Colonic mucosa (tissue), 4 donors: ENCODE measurements around the gene FMN1. TPM values are rescaled to one million over a fixed set of nuclear protein-coding genes. Genes with fewer than 3 reads are reported as not detected.

Experiments
- DNase-seq: peaks from one replicate; pipeline ENCODE4 v3.0.0-alpha.2; 2020
- H3K27ac ChIP-seq: fragments of 200-600 bp; one replicate; pipeline ENCODE4 v1.8.0; 2021
- H3K27me3 ChIP-seq: fragments of 200-600 bp; one replicate; pipeline ENCODE4 v1.8.0; 2021
- H3K36me3 ChIP-seq: fragments of 200-600 bp; one replicate; pipeline ENCODE4 v1.8.0; 2021
- H3K4me1 ChIP-seq: fragments of 200-600 bp; one replicate; pipeline ENCODE4 v1.8.0; 2021; ENCODE audit warnings: mild to moderate bottlenecking
- H3K4me3 ChIP-seq: fragments of 200-600 bp; one replicate; pipeline ENCODE4 v1.8.0; 2021
- H3K9ac ChIP-seq, 2 donors: one replicate each; pipeline ENCODE4 v1.7.0; 2013; ENCODE audit warnings: control low read depth in 2 of 2, low read depth in 2 of 2, low read length in 2 of 2
- H3K9me3 ChIP-seq: fragments of 200-600 bp; one replicate; pipeline ENCODE4 v1.8.0; 2021
- intact Hi-C: fragments of 100-400 bp; cut with DNase I; formaldehyde crosslinking; loops from one replicate; pipeline ENCODE4 v1.14.1; 2022
- total RNA-seq, 2 donors: library from RNA; stranded (reverse); fragmentation: NEBNext Ultra II Directional in 1 of 2; extraction: Animal tissue kit (Norgen Biotek cat#: 25700) in 1 of 2; gene quantifications; one replicate each; pipeline ENCODE4 v1.2.1, GENCODE V29; 2021
- TF ChIP-seq, protein P1 (sequence below): fragments of 200-600 bp; IDR thresholded peaks from one replicate; pipeline ENCODE4 v1.8.0; 2022; ENCODE audit warnings: antibody characterized with exemption, mild to moderate bottlenecking
- donor health status: healthy.
- donor health status: DM: no; HTN: no; CAD: no.
- donor health status: DM: no; HTN: no; CAD: no.

The FMN1 gene
- total RNA-seq, 2 donors from 2014 or later = 23.5 to 32.0 TPM

- TF ChIP-seq, protein P1, sequence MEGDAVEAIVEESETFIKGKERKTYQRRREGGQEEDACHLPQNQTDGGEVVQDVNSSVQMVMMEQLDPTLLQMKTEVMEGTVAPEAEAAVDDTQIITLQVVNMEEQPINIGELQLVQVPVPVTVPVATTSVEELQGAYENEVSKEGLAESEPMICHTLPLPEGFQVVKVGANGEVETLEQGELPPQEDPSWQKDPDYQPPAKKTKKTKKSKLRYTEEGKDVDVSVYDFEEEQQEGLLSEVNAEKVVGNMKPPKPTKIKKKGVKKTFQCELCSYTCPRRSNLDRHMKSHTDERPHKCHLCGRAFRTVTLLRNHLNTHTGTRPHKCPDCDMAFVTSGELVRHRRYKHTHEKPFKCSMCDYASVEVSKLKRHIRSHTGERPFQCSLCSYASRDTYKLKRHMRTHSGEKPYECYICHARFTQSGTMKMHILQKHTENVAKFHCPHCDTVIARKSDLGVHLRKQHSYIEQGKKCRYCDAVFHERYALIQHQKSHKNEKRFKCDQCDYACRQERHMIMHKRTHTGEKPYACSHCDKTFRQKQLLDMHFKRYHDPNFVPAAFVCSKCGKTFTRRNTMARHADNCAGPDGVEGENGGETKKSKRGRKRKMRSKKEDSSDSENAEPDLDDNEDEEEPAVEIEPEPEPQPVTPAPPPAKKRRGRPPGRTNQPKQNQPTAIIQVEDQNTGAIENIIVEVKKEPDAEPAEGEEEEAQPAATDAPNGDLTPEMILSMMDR = no peak
- intact Hi-C loops = no loop called here
- Histone ChIP-seq H3K4me1 (no peaks in the 10 kb centered on the region), H3K27ac (no peak overlapping the region), H3K4me3 (no peak overlapping the region), H3K9ac (no peak overlapping the region), H3K9me3 (no peaks in the 10 kb centered on the region), H3K27me3 (no peaks in the 10 kb centered on the region), H3K36me3 (no peaks in the 10 kb centered on the region)
- DNase-seq = no peak
These were observed 301.1 kb downstream of the FMN1 start for GRCh38 chr15:32893421-32893820.

DNA sequence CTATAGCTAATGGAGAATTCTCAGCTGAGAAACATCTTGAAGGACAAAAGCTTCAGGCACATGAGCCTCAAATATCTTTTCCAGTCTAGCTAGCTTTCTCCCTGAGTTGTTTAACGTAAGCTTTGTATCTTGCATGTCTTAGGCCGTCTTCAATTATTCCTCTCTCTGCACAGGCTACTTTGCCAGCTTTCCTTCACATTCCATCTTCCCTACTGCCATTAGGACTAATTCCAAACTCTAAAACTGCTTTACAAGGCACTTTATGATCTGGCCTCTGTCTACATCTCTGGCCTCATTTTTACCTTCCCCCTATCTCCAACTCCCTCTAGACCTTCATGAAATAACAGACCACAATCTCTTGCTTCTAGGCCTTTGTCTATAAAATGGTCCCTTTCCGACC, 305.3 kb downstream of the FMN1 start:
- Histone ChIP-seq H3K36me3 (no peaks in the 10 kb centered on the region), H3K27me3 (no peaks in the 10 kb centered on the region), H3K4me1 (no peaks in the 10 kb centered on the region), H3K9ac (no peak overlapping the region), H3K4me3 (no peak overlapping the region), H3K27ac (no peak overlapping the region), H3K9me3 (no peaks in the 10 kb centered on the region)
- no peak for DNase-seq
- intact Hi-C loops = no loop called here
- TF ChIP-seq, protein P1 = no peak

DNA sequence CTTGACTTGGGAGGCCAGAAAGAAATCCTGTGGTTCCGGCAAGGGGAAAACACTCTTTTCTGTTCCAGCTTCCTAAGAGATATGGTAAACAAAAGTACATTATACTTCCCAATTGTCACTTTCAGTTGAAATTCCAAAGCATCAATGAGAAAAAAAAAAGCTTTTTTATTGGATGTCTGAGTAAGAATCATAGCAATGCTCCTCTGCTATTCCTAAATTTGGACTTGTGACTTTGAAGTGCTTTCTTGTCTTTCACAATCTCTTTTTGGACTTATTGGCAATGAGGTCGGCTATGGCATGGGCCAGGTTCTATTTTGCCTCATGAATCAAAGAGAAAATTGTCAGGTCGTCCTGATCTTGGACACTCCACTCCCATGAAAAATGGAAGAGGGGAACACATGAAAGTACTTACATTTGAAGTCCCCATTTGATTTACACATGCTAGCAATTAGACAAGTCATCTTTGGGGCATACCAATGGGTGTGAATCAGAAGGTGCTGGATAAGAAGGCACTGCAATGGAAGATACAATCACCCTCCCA, 306.2 kb downstream of the FMN1 start:
- intact Hi-C loops = no loop called here
- Histone ChIP-seq H3K36me3 (no peaks in the 10 kb centered on the region), H3K27me3 (no peaks in the 10 kb centered on the region), H3K4me1 (no peaks in the 10 kb centered on the region), H3K9ac (no peak overlapping the region), H3K9me3 (no peaks in the 10 kb centered on the region), H3K4me3 (no peak overlapping the region), H3K27ac (no peak overlapping the region)
- TF ChIP-seq, protein P1 = no peak
- no peak for DNase-seq

- Histone ChIP-seq H3K27ac (no peak overlapping the region), H3K9ac (no peak overlapping the region), H3K27me3 (no peaks in the 10 kb centered on the region), H3K4me3 (no peak overlapping the region), H3K4me1 (no peaks in the 10 kb centered on the region), H3K9me3 (no peaks in the 10 kb centered on the region), H3K36me3 (no peaks in the 10 kb centered on the region)
- intact Hi-C loops = no loop called here
- TF ChIP-seq, protein P1 = no peak
- DNase-seq = no peak
These were observed 307.4 kb downstream of the FMN1 start for GRCh38 chr15:32887090-32887489.

DNA sequence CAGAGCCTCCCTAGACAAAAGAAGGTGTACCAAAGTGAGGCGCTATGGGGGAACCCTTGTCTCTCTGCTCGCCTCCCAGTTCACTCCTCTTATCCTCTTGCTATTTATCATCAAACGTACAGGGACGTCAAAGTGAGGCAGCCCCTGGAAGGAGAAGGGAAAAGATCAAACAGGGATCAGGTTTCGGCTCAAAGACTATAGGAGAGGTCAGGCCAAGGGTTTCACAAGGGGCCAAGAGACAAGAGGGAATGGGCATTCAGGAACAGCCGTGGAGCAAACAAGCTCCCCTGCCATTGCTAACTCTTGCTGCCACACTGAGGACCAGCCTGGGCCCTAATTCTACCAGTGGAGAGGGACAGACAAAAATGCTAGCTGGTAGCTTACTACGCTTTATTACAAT, 308.1 kb downstream of the FMN1 start:
- Histone ChIP-seq H3K4me1 (no peaks in the 10 kb centered on the region), H3K27me3 (no peaks in the 10 kb centered on the region), H3K36me3 (no peaks in the 10 kb centered on the region), H3K27ac (no peak overlapping the region), H3K4me3 (no peak overlapping the region), H3K9ac (no peak overlapping the region), H3K9me3 (no peaks in the 10 kb centered on the region)
- TF ChIP-seq, protein P1 = no peak
- intact Hi-C loops = no loop called here
- DNase-seq = no peak
